CD4-positive, alpha-beta T cell treated with Interleukin-4 for 1 hour (primary cell): Measurements from ENCODE around the gene SIM1.

ENCODE experiments used
- DNase-seq, 2 donors: peaks; one replicate each; pipeline ENCODE4 v3.0.0-alpha.2; 2020 to 2022

The SIM1 gene, protein sequence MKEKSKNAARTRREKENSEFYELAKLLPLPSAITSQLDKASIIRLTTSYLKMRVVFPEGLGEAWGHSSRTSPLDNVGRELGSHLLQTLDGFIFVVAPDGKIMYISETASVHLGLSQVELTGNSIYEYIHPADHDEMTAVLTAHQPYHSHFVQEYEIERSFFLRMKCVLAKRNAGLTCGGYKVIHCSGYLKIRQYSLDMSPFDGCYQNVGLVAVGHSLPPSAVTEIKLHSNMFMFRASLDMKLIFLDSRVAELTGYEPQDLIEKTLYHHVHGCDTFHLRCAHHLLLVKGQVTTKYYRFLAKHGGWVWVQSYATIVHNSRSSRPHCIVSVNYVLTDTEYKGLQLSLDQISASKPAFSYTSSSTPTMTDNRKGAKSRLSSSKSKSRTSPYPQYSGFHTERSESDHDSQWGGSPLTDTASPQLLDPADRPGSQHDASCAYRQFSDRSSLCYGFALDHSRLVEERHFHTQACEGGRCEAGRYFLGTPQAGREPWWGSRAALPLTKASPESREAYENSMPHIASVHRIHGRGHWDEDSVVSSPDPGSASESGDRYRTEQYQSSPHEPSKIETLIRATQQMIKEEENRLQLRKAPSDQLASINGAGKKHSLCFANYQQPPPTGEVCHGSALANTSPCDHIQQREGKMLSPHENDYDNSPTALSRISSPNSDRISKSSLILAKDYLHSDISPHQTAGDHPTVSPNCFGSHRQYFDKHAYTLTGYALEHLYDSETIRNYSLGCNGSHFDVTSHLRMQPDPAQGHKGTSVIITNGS

DNA sequence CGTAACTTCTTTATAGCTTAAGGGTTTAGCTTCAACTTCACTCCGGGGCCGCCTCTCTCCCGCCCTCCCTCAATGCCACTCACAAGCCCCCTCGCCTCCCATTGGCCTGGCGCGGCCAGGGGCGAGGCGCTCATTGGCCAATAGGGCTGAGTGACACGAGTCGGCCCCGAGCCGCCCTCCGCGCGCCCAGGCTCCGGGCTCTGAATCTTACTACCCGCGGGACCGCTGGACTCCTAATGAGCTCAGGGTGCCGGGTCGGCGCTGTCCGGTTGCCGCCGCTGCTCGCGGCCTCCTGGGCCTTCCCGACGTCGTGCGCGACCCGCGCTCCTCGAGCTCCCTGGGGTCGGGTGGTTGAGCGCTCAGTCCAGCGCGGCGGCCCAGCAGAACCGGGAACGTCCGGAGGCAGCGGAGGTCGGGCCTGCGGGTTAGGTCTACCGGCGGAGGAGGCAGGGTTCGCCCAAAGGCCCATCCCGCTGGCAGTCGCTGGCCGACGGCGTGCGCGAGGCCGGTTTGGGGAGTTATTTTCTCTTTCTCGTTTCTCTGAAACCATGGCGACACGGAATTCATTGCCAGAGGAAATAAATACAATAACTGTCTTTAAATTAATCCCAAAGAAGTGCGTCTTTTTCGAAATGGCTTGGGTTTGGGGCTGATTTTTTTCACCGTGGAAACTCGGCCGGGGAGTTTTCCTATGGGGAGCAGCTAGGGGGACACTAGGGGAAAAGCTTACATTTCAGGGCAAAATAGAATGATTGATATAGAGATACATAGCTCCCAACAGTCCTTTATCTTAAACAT lies at the start of gene SIM1:
SIM1 (minus strand) TSS at position 19 of the 798 bp plus-strand sequence. CDS start 1,453 bp downstream, outside the sequence.
- DNase-seq, result no peak

DNA sequence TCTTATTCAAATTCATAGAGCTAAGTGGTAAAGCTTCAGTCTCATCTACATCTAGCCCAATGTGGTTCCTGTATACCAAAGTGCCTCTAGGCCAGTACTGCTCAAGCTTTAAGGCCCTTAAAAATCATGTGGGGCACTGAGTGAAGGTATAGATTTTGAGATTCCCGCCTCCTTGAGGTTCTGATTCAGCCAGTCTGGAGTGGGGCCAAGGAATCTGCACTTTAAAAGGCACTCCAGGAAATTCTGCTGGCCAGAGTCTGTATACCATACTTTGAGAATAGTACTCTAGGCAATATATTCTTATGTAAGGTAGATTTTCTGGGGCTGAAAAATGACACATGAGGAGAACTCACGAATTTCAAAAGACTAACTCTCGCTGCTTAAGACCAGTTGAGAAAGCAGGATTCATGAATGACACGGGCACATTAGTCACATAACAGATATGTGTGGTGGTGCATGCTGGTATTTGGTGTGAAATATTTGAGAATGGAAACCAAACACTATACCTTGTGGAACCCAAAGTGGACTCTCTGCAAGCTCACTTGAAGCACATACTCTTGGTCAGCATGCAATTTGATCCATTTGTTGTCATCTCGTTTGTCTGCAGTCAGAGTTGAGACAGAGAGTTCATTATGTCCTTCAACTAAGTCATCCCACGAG lies 47.6 kb upstream of the SIM1 start:
- DNase-seq, result no peak

DNA sequence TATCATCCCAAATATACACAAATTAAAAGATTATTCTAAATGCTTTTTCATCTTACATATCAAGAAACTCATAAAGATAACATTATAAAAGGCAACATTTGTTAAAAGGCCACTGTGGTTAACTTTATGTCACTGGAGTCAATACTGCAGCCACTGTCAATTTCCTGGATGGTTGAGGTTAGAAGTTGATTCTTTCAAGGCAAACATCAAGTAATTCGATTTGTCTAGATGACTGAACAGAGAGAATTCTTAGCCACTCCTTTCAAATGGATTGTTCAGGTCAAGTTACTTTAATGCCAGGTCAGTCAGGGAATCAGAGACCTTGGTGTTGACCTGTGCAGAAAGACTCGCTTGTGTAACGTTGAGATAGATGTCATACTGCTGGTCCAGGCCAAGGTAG lies 44.4 kb upstream of the SIM1 start:
- no peak for DNase-seq

DNA sequence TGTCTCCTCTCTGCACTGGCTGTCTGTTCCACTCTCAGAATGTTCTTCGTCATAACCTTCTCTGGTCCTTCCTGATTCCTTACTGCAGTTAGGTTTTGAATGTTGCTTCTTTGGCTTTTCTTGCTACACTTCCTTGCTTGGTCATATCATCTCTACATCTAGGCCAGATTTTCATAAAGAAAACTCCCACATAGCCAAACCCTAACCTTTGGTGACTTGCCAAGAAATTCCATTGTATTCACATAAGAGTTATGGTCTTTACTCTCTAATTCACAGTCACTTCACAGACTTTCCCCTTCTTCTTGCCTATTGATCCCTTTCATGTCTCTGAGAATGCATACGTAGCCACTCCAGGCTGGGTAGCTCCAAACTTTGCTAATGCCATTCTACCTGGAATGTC lies 41.9 kb upstream of the SIM1 start:
- no peak for DNase-seq

DNA sequence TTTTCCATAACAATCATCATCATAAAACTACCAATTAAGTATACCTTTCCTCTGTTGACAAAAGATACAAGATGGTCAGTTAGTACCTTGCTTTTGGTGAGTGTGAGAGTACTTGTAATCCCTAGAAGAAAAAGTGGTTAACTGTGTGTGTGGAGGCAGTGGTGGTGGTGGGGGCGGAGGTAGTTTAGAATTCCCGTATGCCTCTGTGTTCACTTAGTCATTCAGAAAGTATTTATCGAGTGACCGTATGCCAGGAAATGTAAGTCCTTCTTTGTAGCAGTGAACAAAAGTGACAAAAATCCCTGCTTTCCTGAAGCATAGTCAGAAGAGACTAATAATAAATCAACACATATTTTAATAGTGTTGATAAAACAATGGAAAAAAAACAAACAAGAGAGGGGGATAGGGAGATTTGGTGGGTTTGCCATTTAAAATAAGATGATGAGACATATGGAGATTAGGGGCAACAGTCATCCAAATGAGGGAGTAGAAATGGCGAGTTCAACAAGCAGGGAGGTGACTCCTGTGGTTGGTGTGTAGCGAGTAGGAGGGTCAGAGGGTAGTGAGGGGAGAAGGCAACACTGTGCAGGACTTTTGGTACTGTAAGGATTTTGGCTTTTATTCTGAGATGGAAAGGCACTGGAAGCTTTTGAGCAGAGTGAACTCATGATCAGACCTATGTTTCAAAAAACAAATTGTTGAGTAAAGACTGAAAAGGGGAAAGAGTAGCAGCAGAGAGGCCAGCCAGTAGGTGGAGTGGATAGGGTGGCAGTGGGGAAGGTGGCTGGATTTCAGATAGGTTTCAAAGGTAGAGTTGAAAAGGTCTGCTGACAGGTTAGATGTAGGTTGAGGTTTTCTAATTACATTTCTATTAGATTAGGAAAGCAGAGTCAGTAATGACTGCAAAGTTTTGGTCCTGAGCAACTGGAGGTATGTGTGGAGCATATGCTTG lies 40.3 kb upstream of the SIM1 start:
- no peak for DNase-seq

DNA sequence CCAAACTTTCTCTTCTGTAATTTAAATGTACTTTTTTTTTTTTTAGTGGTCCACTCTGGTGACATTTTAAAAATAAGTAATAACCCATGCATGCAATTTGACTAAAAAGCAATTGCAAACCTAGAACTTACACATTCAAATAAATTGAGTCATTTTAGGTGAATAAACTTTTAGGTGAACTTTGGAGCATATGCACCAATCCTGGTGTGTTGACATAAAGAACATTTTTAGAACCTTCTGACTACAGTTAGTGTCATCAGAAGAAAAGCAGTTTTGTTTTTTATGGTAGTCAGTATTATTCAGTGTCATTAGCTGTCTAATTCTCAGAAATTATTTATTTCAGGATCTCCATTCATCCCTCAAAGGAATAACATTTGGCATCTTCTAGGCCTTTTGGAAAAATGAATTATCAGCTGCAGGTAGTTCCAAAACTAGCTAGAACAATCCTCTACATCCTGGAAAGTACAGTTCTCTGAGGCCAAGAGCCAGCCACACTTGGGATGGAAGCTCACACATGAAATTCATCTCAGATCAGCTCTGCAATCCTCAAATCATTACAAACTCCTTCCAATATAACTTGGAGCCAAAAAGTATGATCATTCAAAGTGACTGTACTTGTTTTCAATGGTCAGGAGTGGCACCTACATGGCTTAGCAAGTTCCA lies 38.5 kb upstream of the SIM1 start:
- no peak for DNase-seq

DNA sequence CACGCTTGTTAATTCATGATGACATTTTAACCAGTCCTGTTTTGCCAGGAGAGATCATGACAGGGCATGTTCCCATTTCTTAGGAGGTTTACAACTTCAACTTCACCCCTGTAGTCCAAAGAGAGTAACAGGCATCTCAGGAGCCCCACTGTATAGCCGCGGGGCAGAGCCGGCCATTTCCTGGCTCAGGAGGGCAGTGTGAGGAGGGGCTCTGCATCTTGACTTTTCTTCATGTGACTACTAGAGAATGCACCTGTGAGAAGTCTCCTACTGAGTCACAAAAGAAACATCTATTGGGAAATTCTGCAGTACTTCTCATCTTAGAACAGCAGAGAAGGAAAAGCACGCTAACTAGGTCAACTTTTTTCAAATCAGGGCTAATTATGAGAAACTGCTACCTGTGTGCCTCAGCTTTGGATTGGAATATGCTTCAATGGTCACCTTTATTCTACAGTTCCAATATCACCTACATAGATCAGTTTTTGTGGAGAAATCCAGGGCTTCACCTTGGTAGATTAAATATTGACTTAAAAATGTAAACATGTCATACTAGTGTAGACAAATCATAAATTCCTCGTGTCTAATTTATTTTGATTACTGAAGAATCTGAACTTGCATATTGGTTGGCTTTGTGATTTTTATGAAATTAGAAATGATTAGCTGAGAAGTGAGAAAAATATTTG lies 28.6 kb upstream of the SIM1 start:
- no peak for DNase-seq

DNA sequence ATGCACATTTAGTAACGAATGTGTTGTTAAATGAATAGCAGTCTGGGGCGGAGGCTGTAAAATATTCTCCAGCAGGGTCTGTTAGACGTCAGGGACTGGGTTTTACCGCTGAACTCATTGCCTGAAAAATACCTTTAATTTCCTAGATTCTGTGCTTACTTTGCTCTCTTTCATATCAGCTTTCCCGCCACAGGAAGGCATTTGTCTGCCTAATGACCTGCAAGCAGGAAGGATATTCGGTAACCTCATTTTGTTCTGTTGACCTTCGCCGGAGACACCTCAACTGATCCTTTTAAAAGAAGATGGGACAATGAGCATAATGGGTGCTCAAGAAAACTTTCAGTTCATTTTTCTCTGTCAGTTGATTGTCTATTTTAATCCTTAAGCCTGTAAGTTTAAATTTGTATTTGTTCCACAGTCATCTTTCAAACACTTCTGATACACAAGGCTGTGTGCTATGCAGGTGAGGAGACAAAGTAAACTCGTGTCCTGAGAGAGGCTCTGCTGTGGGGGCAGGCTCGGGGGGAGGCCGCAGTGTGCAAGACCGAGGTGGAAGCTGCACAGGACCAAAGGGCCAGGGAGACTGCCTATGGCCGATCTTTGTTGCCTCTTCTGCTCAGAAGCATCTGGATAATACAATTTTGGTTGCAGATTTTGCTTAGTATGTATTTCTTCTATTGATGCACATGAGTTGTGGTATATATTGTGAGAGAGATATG lies 27.4 kb upstream of the SIM1 start:
- no peak for DNase-seq

DNA sequence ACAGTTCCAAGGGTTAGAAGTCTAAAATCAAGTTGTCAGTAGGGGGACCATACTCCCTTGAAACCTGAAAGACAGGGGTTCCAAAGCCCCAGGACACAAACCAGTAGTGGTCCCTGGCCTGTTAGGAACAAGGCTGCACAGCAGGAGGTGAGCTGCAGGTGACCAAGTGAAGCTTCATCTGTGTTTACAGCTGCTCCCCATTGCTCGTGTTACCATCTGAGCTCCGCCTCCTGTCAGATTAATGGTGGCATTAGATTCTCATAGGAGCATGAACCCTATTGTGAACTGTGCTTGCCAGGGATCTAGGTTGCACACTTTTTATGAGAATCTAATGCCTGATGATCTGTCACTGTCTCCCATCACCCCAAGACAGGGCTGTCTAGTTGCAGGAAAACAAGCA lies 25.3 kb upstream of the SIM1 start:
- DNase-seq, result no peak

DNA sequence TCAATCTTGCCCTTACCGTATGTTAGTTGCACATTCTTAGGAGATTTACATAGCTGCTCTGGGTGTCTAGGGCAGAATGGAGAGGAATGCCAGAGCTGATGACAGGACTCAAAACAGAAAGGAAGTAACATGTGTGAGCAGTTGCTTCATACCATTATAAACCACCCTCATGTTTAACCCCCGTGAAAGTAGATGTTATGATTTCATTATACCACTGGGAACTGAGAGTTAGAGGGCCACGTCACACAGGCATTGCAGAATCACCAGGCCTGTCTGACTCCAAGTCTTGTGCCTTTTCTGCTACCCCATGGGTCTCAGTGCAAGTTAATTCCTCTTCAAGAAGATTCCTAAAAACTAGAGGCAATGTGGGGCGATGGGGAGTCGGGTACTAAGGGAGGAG lies 23.5 kb upstream of the SIM1 start:
- no peak for DNase-seq

DNA sequence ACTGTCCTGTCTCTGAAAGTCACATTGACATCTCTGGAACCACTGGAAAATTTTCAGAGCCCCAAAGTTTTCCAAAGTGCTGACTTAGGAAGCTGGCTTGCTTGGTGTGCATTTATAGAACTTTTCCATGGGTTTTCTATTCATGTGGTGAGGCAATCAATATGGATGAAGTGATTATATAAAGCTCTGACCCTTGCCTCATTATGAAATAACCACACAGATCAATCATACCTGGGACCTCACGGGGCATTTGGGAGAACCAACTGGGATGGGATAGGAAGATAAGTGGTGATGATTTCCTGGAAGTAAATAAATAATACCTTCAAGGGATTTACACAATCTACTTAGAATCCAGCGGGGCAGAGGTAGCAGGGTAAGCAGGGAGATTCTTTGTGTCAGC lies 22.9 kb upstream of the SIM1 start:
- no peak for DNase-seq

DNA sequence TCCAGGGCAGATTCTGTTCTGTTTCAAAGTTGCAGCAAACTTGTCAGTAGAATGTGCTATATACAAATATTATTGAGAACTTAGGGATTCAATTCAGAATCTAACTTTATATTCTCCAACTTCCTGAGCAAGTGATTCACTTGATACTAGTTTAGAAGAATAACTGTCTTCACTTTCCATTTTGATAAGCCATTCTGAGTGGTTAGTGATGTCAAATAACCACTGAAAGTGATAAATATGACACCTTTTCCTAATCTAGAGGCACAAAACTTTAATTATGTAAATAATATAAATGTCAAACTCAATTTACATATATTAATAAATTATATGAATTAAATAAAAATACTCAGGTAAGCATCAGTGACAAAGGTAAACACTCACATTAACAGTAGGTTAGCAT lies 20.5 kb upstream of the SIM1 start:
- DNase-seq, result no peak

DNA sequence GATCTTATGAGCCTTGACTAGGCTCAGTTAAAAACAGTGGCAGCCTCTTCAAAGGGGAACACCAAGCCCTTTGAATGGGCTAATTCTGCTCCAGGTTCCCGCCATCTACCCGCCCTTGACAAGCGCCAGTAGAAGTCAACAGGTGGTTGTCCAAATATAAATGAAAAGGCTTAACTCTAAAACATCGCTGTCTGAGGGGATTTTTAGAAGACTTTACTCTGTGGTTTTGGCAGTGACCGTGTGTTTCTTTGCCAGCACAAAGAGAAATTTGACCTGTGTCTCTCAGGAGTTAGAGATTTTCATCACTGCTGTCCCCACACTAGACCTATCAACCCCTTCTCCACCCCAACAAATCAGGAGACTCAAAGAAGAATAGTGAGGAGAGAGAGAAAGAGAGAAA lies 19.8 kb upstream of the SIM1 start:
- no peak for DNase-seq

DNA sequence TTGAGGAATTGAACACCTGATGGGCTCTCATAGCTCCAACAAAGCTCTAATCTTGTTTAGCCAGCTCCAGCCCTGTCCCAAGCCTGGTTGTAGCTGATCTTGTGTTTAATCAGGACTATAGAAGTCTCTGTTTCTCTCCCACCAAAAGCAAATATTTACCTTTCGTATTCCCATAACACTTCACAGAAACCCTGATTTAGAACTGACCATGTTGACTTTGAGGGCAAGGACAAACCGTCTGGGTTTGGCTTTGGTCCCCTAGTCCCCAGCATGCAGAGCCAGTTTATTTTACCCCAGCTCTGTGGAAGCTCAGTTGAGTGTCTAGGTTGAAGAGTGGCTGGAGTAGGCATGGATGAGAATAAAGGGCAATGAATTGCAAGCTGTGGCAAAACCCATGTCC lies 18.0 kb upstream of the SIM1 start:
- no peak for DNase-seq

DNA sequence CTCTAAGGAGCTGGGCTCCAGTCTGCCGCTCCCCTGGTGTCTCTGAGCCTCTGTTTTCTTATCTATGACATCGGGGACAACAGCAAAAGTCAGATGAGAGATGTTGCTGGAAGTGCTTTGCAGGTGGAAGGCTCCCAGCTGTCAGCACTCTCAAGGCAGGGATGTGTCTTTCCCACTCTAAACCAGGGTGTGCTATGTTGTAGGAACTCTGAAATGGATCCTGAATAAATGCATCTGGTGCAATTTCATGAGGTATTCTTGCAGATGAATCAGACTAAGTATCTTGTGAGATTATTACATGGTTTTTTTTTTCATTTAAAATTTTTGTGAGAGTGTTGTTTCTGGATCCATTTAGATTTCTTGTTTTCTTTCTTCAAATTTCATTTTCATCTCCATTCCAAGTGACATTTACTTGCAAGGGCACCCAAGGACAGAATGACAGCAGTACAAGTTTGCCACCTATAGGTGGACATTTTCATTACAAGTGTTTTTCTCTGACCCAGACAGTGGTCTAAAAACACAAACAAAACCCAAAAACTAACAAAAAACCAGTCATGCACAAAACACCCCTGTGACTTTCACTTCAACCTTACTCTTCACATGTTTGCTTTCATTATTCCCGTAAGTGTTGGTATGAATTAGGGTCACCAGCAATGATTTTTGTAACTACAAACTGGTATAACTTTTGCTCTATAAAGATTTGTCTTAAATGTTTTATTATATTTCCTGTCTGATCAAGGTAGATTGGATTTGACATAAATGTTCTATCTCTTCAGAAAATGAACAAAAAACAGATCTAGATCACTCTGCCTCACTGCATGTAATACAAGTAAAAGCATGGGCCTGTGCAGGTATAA lies 14.7 kb upstream of the SIM1 start:
- DNase-seq, result peak in 1 of 2 donors; percentile 24

DNA sequence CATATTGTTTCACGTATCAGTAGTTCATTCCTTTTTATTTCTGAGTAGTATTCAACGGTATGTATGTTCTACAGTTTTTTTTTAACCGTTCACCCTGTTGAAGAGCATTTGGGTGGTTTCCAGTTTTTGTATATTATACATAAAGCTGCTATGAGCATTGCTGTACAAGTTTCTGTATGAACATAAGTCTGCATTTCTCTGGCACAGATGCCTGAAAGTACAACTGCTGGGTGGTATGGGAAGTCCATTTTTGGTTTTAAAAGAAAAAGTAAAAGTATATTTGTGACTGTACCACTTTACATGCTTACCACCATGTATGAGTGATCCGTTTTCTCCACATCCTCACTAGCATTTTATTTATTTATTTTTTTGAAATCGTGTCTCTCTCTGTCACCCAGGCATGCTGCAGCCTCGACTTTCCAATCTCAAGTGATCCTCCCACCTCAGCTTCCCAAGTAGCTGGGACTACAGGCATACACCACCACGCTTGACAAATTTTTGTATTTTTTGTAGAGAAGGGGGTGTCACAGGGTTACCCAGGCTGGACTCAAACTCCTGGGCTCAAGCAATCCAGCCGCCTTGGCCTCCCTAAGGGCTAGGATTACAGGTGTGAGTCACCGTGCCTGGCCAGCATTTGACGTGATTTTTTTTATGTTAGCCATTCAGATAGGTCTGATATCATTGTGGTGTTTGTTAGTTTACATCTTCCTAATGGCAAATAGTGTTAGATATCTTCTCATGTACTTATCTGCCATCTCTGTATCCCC lies 11.0 kb upstream of the SIM1 start:
- no peak for DNase-seq

DNA sequence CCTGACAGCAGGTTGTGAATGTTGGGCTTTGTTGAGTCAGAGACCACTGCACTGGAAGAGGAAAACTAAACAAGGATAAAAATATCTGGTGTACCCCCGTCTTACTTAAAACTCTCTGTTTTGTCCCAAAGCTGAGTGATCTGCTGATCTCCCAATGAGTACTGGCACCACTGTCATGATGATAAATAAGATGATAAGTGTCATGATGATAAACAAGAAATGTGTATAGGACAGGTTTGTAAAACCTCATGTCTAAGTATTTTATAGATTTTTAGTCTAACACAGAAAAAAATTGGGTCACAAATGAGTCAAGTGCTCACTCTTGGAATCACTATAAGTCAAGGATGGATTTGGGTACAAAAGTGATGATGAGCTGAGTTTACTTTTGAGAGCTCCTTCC lies 8.5 kb upstream of the SIM1 start:
- no peak for DNase-seq

DNA sequence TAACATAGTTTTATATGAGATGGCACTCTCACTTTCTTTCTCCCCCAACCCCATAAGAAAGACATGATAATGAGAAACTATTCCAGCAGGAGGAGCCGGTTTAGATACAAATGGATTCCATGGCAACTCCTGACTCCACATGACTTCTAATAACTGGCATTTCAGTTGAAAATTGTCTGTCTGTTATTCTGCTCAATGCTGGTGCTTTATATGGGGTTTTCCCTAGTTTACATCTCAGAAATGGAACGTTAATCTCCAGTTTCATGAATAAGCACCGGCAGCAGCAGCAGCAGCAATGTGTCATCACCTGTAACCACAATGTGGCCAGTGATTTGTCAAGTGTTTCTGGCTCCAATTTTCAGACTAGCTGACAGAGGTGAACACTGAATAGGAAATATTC lies 8.0 kb upstream of the SIM1 start:
- DNase-seq, result no peak
